ENCODE results near the gene LRIG3.
"Not testable (repeated sequence)": the region's sequence is repeated elsewhere in the genome, so short reads cannot be mapped to it uniquely, and the experiment has no call there.

The LRIG3 gene

GRCh38 chr12:58920102-58920960 lies at the start of gene LRIG3:
LRIG3 (minus strand) TSS chr12:58920504; CDS start chr12:58920235, 269 bp downstream.
- DNase-seq: no peak

GRCh38 chr12:58969237-58969636 lies 48.9 kb upstream of the LRIG3 start:
- no peak for DNase-seq

DNA sequence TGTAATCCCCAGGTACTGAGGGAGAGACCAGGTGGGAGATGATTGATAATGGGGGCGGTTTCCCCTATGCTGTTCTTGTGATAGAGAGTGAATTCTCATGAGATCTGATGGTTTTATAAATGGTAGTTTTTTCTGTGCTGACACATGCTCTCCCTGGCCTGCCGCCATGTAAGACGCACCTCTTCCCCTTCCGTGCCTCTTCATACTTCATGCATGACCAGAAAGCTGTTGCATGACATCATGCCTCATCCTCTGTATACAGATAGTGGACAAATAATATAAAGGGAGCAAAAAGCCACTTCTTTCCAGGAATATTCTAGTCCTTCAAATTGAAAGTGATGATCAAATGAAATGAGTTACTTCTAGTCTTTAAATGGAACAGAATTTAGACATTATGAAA lies 47.3 kb upstream of the LRIG3 start:
- DNase-seq: no peak

GRCh38 chr12:58966939-58967338 lies 46.6 kb upstream of the LRIG3 start:
- DNase-seq: no peak

DNA sequence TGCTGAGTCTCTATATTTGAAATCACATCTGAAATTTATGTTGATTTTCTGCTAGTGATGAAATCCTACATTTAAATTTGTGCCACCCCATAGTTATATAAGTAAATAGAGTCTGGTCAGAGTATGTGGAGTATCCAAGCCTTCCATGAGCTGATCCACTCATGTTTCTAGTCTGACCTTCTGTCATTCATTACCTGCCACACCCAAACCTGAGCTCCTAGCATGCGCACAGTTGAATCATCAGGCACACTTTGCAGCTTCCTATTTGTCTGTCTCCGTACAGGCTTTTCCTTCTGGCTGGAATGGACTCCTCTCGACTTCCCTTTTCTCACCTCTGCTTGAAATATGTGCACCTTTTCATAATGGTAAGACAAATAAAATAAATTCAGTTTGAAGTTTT lies 45.3 kb upstream of the LRIG3 start:
- DNase-seq: no peak

- no peak for DNase-seq
These were observed 43.5 kb upstream of the LRIG3 start for GRCh38 chr12:58963844-58964243.

DNA sequence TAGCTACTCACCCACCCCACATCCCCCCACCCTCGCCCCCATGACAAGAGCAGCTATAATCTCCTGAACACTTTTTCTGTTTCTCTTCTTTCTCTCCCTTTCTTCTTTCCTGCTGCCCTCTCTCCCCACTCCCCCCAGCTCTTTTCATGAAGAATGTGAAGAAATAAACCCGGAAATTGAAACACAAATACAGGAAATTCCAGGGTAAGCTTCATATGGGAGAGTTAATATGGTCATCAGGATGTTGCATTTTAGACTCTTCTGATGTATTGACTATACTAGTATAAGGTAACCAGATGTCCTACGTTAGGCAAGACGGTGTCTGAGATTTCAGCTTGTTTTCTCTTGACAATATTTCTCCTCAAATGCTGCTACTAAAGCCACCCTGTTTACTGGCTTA lies 41.6 kb upstream of the LRIG3 start:
- no peak for DNase-seq

- no peak for DNase-seq
These were observed 40.9 kb upstream of the LRIG3 start for GRCh38 chr12:58961166-58961565.

- no peak for DNase-seq
These were observed 39.5 kb upstream of the LRIG3 start for GRCh38 chr12:58959639-58960300.

- DNase-seq: no peak
These were observed 37.0 kb upstream of the LRIG3 start for GRCh38 chr12:58957298-58957697.

DNA sequence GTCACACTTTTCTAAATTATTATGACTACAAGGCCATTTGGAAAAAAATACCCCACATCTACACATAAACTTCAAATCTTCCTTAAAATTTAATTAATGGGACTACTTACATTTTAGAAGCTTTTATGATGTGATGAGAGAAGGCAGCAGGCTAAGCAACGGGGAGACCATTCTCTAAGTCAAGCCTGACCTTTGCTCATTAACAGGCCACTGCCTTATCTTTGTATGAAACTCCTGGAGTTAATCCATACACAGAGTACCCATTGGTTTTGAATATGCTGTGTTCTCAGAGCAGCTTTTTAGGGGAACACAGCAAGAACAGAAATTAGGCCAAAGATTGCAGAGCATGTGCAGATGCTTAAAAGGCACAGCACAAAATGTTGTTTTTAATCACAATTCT lies 35.5 kb upstream of the LRIG3 start:
- DNase-seq: no peak

- DNase-seq: no peak
These were observed 33.7 kb upstream of the LRIG3 start for GRCh38 chr12:58954002-58954401.

- no peak for DNase-seq
These were observed 30.4 kb upstream of the LRIG3 start for GRCh38 chr12:58950739-58951100.

- DNase-seq: not testable (repeated sequence)
These were observed 29.8 kb upstream of the LRIG3 start for GRCh38 chr12:58949954-58950738.

DNA sequence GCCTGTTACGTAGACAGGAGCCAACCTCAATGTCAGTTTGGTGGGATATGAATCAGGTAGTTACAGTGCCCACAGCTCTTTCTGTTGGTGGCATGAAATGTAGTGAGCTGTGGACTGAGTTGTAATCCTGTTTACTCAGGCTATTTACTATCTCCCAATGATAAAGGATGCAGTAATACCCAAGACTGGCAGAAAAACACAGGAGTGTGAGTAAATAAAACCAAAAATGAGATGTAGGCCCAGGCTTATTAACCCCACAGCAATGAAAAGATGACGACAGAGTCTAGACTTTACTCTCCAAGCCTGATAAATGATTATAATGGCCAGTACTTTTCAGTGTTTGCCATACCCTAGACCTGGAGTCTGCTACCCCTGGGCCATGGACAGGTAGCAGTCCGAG lies 22.8 kb upstream of the LRIG3 start:
- DNase-seq: no peak

DNA sequence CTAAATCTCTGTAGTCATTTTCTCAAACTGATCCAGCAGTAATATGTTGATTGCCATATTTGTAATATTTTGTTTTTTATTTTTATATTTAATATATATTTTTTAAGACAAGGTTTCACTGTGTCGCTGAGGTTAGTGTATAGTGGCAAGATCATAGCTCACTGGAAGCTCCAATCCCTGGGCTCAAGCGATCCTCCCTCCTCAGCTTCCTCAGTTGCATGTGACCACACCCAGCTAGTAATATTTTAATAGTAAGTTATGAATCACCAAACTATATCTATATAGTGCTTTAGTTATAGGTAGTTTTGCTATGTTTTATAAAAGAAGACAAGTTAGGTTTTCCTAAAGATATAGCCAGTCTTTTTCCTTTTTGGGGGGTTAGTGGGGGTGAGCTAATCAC lies 22.0 kb upstream of the LRIG3 start:
- no peak for DNase-seq

- DNase-seq: no peak
These were observed 19.2 kb upstream of the LRIG3 start for GRCh38 chr12:58939399-58940100.

DNA sequence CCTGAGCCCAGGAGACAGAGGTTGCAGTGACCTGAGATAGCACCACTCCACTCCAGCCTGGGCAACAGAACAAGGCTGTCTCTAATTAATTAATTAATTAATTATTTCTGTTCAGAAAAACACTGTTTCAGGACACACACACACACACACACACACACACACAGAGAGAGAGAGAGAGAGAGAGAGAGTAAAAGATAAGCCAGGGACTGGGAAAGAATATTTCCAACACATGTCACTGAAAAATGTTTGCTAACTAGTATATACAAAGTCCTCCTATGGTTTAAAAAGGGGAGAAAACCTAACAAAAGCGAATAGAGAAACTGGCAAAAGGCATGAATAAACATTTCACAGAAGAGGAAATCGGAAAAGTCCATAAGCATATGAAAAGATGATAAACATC lies 18.1 kb upstream of the LRIG3 start:
- no peak for DNase-seq

GRCh38 chr12:58934528-58934927 lies 14.2 kb upstream of the LRIG3 start:
- no peak for DNase-seq

- no peak for DNase-seq
These were observed 12.7 kb upstream of the LRIG3 start for GRCh38 chr12:58932806-58933681.

DNA sequence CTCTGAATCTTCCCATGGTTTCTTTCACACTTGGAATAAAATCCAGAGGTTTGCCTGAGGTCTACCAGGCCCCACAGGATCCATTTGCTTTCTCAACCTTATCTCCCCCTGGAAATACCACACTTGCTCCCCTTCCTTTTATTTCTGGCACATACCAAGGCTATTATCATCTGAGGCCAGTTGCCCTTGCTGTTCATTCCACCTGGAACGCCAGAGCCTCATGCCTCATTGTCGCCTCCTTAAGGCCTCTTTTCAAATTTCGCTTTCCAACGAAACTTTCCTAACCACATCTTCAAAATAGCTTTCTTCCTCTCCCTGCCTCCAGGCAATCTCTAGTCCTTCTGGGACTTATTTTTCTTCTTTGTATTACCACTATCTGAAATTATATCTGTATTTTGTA lies 11.2 kb upstream of the LRIG3 start:
- DNase-seq: no peak

DNA sequence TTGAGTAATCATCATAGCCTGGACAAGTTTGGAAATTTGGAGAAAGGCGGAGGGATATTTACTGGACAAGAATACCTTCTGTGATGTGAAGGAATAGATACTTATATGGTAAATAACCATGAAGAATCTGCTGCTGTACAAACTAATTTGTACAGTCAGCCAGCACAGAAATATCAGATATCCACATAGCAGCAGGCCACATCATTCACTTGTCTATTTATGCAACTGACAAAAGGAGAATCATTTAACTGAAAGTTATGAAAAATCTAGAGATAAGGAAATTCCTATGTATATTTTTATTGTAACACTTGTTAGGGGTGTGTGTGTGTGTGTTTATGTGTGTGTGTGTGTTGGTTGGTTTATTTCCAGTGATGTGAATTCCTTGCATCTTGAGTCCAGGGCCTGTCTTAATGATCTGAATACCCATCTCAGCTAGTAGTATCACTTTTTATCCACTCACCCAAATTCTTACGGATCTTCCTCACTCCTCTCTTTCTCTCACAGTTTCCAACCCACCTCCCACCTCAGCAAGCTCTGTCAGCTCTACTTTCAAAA lies 10.5 kb upstream of the LRIG3 start:
- DNase-seq: no peak

All from CD4-positive, alpha-beta T cell treated with Interleukin-12 subunit alpha and Interleukin-12 subunit beta, for 1 hour (primary cell).